PC-3 (cell line): Measurements from ENCODE around the gene PRDX3. TPM values are rescaled to one million over a fixed set of nuclear protein-coding genes. Genes with fewer than 3 reads are reported as not detected.

Experiments used
- ATAC-seq: fragments of 200-7000 bp; cut with Tn5 transposase; 2 replicates; pipeline ENCODE4 v1.9.1; 2020; ENCODE audit warnings: mild to moderate bottlenecking, moderate library complexity
- BruUV-seq: library from RNA; stranded (reverse); fragments of 400-500 nt; replicated peaks from 2 replicates; lab custom pipeline; 2021; lab: Mats Ljungman, UMichigan
- CTCF ChIA-PET: fragments of 300-600 bp; sonication (Branson Sonifier 250); formaldehyde crosslinking; loops from one replicate; lab custom pipeline; 2022; ENCODE audit warnings: antibody characterized with exemption; lab: Charles Lee
- POLR2A ChIA-PET: fragments of 300-600 bp; sonication (Branson Sonifier 250); formaldehyde crosslinking; loops from one replicate; lab custom pipeline; 2022; ENCODE audit warnings: antibody characterized with exemption; ENCODE audit not compliant: unreplicated experiment; lab: Charles Lee
- DNase-seq: peaks from one replicate; pipeline ENCODE4 v3.0.0-alpha.2; 2015
- H2AFZ ChIP-seq: fragments of 300-600 bp; sonication (generic); 2 replicates; pipeline ENCODE4 v1.6.0; 2016; ENCODE audit warnings: antibody characterized with exemption, low read length
- H3F3A ChIP-seq: fragments of 300-600 bp; sonication (generic); one replicate; pipeline ENCODE4 v1.6.0; 2017; ENCODE audit warnings: antibody characterized with exemption, low read length, control low read depth, mild to moderate bottlenecking; ENCODE audit not compliant: unreplicated experiment
- H3K27ac ChIP-seq: fragments of 300-600 bp; sonication (generic); 2 replicates; pipeline ENCODE4 v1.5.1; 2016; ENCODE audit warnings: mild to moderate bottlenecking, low read length
- H3K27me3 ChIP-seq: fragments of 300-600 bp; sonication (generic); 2 replicates; pipeline ENCODE4 v1.6.1; 2016; ENCODE audit warnings: low read length, mixed read lengths
- H3K36me3 ChIP-seq: fragments of 300-600 bp; sonication (generic); 2 replicates; pipeline ENCODE4 v1.6.1; 2016; ENCODE audit warnings: low read depth, mixed run types, low read length, mixed read lengths
- H3K4me1 ChIP-seq: fragments of 300-600 bp; sonication (generic); 2 replicates; pipeline ENCODE4 v1.5.1; 2016; ENCODE audit warnings: low read length; ENCODE audit not compliant: insufficient read depth
- H3K4me2 ChIP-seq: fragments of 300-600 bp; sonication (generic); 2 replicates; pipeline ENCODE4 v1.6.0; 2016; ENCODE audit warnings: low read length
- H3K4me3 ChIP-seq: fragments of 300-600 bp; sonication (generic); 2 replicates; pipeline ENCODE4 v1.5.1; 2016; ENCODE audit warnings: mild to moderate bottlenecking, low read length, mixed read lengths
- H3K79me2 ChIP-seq: fragments of 300-600 bp; sonication (generic); 2 replicates; pipeline ENCODE4 v1.6.1; 2017; ENCODE audit warnings: low read length, mixed read lengths
- H3K9ac ChIP-seq: fragments of 300-600 bp; sonication (generic); 2 replicates; pipeline ENCODE4 v1.6.0; 2016; ENCODE audit warnings: mild to moderate bottlenecking, low read length
- H3K9me2 ChIP-seq: fragments of 300-600 bp; sonication (generic); replicated peaks from 2 replicates; pipeline ENCODE4 v1.6.1; 2016; ENCODE audit warnings: mixed run types, low read length, mixed read lengths
- H3K9me3 ChIP-seq: fragments of 300-600 bp; sonication (generic); 2 replicates; pipeline ENCODE4 v1.6.1; 2016; ENCODE audit warnings: low read length, mixed read lengths
- H4K20me1 ChIP-seq: fragments of 300-600 bp; sonication (generic); 2 replicates; pipeline ENCODE4 v1.6.1; 2016; ENCODE audit warnings: low read length, mixed read lengths
- CTCF ChIP-seq: fragments of 300-600 bp; sonication (generic); conservative IDR thresholded peaks from 2 replicates; pipeline ENCODE4 v1.5.1; 2017; ENCODE audit warnings: antibody characterized with exemption, low read depth, mild to moderate bottlenecking, low read length
- EZH2 ChIP-seq: fragments of 300-600 bp; sonication (generic); IDR thresholded peaks from one replicate; pipeline ENCODE4 v1.6.1; 2017; ENCODE audit warnings: antibody characterized with exemption, mild to moderate bottlenecking, low read length; ENCODE audit not compliant: unreplicated experiment
- EZH2phosphoT487 ChIP-seq: fragments of 300-600 bp; sonication (generic); IDR thresholded peaks from 2 replicates; pipeline ENCODE4 v1.6.1; 2018; ENCODE audit warnings: mild to moderate bottlenecking, antibody characterized with exemption, low read length, borderline replicate concordance
- intact Hi-C: fragments of 100-400 bp; cut with micrococcal nuclease; formaldehyde crosslinking; loops from 2 replicates; pipeline ENCODE4 v1.9.0; 2023
- total RNA-seq: library from RNA; depleted of rRNA; stranded (reverse); fragments of >200 nt; gene quantifications from 2 replicates; pipeline ENCODE4 v1.2.3, GENCODE V29; 2014

Gene PRDX3
- total RNA-seq, 1 experiment from 2014 or later: 153 TPM

GRCh38 chr10:119206603-119207365 is 28.2 kb upstream of the PRDX3 start:
- H3K9ac ChIP-seq: peak overlapping the region; percentile 86
- no peaks in the 10 kb centered on the region for H3K9me2 ChIP-seq
- H3K4me3 ChIP-seq: peak overlapping the region; percentile 66
- peak overlapping the region; percentile 75 for H2AFZ ChIP-seq
- H3K27me3 ChIP-seq: no peaks in the 10 kb centered on the region
- H3F3A ChIP-seq: no peaks in the 10 kb centered on the region
- peak overlapping the region; percentile 83 for H3K4me2 ChIP-seq
- H3K79me2 ChIP-seq: peaks cover 23% of the 10 kb centered on the region
- no peaks in the 10 kb centered on the region for H4K20me1 ChIP-seq
- intact Hi-C loops: loop anchor here (1.0 to 5.0 kb wide), 4 partner anchors 100 to 286 kb away; no protein-coding TSS in a partner anchor
- no peak for TF ChIP-seq EZH2phosphoT487
- peak; percentile 65 for TF ChIP-seq CTCF
- ATAC-seq: peak; percentile 53
- peak; percentile 68 for DNase-seq
- ChIA-PET POLR2A (interaction anchor here (0.6 kb wide), 2 partner anchors 73 to 201 kb away, joined by 3 to 18 read pairs; no protein-coding TSS in a partner anchor), CTCF (interaction anchor here (0.6 to 1.4 kb wide), 6 partner anchors 9 to 250 kb away, joined by 3 to 10 read pairs (median 4); no protein-coding TSS in a partner anchor)
- H3K9me3 ChIP-seq: no peaks in the 10 kb centered on the region
- no peaks in the 10 kb centered on the region for H3K36me3 ChIP-seq
- peaks cover 43% of the 10 kb centered on the region for H3K4me1 ChIP-seq
- H3K27ac ChIP-seq: peak overlapping the region; percentile 56
- no TSS peak for BruUV-seq

GRCh38 chr10:119205894-119206602 is 27.4 kb upstream of the PRDX3 start:
- intact Hi-C loops: loop anchor here (1.0 to 5.0 kb wide), 4 partner anchors 101 to 286 kb away; no protein-coding TSS in a partner anchor
- Histone ChIP-seq H3F3A (no peaks in the 10 kb centered on the region), H3K79me2 (peaks cover 23% of the 10 kb centered on the region), H3K27ac (peak overlapping the region; percentile 56), H3K36me3 (no peaks in the 10 kb centered on the region), H4K20me1 (no peaks in the 10 kb centered on the region), H3K27me3 (no peaks in the 10 kb centered on the region), H3K9me2 (no peaks in the 10 kb centered on the region), H3K4me1 (peaks cover 42% of the 10 kb centered on the region), H3K4me3 (peak overlapping the region; percentile 66), H3K4me2 (peak overlapping the region; percentile 83), H3K9ac (peak overlapping the region; percentile 86), H2AFZ (peak overlapping the region; percentile 75), H3K9me3 (no peaks in the 10 kb centered on the region)
- ATAC-seq (peak; percentile 10), DNase-seq (peak; percentile 37)
- TSS peak; percentile 77 for BruUV-seq
- CTCF ChIA-PET: interaction anchor here (0.6 to 1.4 kb wide), 3 partner anchors 65 to 146 kb away, joined by 3 to 8 read pairs (median 5); no protein-coding TSS in a partner anchor
- no peak for TF ChIP-seq CTCF
- no peak for TF ChIP-seq EZH2
- no peak for TF ChIP-seq EZH2phosphoT487
- POLR2A ChIA-PET: no interaction called here
